Bronchial epithelial cell (primary cell): ENCODE measurements around the gene ADCY7. TPM values are rescaled to one million over a fixed set of nuclear protein-coding genes. Genes with fewer than 3 reads are reported as not detected.

Experiments
- DNase-seq: peaks from one replicate; pipeline ENCODE4 v3.0.0-alpha.2; 2010; ENCODE audit warnings: low read depth
- FAIRE-seq: peaks from 2 replicates; lab custom pipeline; 2011; peaks lifted over from hg19 to GRCh38; lab: Jason Lieb, UNC
- H3K27me3 ChIP-seq: 2 replicates; pipeline ENCODE4 v1.5.1; 2011; ENCODE audit warnings: low read length; ENCODE audit not compliant: control insufficient read depth, insufficient read depth
- H3K36me3 ChIP-seq: 2 replicates; pipeline ENCODE4 v1.5.1; 2011; ENCODE audit warnings: low read length; ENCODE audit not compliant: control insufficient read depth, insufficient read depth
- H3K4me3 ChIP-seq: 2 replicates; pipeline ENCODE4 v1.5.1; 2011; ENCODE audit warnings: mild to moderate bottlenecking, low read depth, low read length, control low read depth
- total RNA-seq: library from RNA; depleted of rRNA; stranded (reverse); fragments of >200 nt; gene quantifications from 2 replicates; pipeline ENCODE4 v1.2.1, GENCODE V29; 2014
- TF ChIP-seq, protein P1 (sequence below): IDR thresholded peaks from 2 replicates; pipeline ENCODE4 v1.5.1; 2011; ENCODE audit warnings: mild to moderate bottlenecking, moderate library complexity, low read length, control low read depth, inconsistent platforms; ENCODE audit not compliant: insufficient read depth, severe bottlenecking

Gene ADCY7
- total RNA-seq, 1 donor from 2014 or later, result 29.2 TPM

DNA sequence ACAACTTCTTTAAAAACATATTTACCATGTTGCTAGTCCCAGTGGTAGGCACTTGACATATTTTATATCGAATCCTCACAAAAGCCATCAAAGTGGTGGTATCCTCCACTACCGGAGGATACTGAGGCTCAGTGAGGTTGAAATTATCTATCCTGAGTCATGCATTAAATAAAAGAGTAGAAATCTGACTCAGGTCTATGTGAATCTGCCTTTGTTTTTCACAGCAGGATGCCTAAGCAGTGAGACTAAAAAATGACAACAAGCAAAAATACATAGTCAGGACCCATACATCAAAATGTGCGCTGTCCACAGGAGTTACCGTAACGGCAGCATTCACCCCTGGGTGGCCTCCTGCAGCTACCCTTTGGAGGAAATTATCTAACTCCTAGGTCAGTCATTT lies 84.8 kb downstream of the ADCY7 start:
- no peak for FAIRE-seq
- no peak for DNase-seq
- no peaks in the 10 kb centered on the region for H3K27me3 ChIP-seq
- no peak overlapping the region for H3K4me3 ChIP-seq
- TF ChIP-seq, protein P1, sequence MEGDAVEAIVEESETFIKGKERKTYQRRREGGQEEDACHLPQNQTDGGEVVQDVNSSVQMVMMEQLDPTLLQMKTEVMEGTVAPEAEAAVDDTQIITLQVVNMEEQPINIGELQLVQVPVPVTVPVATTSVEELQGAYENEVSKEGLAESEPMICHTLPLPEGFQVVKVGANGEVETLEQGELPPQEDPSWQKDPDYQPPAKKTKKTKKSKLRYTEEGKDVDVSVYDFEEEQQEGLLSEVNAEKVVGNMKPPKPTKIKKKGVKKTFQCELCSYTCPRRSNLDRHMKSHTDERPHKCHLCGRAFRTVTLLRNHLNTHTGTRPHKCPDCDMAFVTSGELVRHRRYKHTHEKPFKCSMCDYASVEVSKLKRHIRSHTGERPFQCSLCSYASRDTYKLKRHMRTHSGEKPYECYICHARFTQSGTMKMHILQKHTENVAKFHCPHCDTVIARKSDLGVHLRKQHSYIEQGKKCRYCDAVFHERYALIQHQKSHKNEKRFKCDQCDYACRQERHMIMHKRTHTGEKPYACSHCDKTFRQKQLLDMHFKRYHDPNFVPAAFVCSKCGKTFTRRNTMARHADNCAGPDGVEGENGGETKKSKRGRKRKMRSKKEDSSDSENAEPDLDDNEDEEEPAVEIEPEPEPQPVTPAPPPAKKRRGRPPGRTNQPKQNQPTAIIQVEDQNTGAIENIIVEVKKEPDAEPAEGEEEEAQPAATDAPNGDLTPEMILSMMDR, result no peak
- H3K36me3 ChIP-seq, result peaks cover 2% of the 10 kb centered on the region

DNA sequence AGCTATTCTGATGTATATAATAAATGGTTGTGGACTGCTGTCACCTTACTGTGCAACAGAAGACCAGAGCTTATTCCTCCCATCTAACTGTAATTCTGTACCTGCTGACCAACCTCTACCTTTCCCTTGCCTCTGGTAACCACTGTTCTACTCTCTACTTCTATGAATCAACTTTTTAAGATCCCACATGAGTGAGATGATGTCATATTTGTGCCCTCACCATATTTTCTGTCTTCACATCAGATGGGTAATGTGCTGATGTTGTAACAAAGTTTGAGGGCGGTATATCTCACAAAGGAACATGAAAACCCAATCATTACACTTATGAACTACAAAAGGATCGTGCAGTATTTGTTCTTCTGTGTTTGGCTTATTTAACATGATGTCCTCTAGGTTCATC lies 85.6 kb downstream of the ADCY7 start:
- H3K4me3 ChIP-seq, result no peak overlapping the region
- TF ChIP-seq, protein P1, result no peak
- FAIRE-seq (no peak), DNase-seq (no peak)
- no peaks in the 10 kb centered on the region for H3K27me3 ChIP-seq
- H3K36me3 ChIP-seq, result peaks cover 2% of the 10 kb centered on the region

DNA sequence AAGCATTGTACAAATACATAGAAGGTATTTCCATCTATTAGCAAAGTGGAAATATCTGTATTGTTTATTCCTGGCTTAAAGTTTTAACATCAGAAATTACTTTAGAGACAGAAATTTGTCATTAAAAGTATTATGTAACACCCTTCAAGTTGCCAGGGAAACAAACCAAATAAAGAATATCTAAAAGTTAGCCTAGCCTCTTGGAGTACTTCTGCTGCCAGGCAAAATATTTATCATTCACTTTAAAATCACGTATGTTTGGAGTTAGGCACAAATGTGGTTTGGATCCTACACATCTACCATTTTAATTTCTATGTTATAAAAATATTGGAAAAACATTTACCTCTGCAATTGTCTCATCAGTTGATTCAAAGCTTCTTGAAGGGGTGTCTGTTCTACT lies 87.7 kb downstream of the ADCY7 start:
- no peak for FAIRE-seq

DNA sequence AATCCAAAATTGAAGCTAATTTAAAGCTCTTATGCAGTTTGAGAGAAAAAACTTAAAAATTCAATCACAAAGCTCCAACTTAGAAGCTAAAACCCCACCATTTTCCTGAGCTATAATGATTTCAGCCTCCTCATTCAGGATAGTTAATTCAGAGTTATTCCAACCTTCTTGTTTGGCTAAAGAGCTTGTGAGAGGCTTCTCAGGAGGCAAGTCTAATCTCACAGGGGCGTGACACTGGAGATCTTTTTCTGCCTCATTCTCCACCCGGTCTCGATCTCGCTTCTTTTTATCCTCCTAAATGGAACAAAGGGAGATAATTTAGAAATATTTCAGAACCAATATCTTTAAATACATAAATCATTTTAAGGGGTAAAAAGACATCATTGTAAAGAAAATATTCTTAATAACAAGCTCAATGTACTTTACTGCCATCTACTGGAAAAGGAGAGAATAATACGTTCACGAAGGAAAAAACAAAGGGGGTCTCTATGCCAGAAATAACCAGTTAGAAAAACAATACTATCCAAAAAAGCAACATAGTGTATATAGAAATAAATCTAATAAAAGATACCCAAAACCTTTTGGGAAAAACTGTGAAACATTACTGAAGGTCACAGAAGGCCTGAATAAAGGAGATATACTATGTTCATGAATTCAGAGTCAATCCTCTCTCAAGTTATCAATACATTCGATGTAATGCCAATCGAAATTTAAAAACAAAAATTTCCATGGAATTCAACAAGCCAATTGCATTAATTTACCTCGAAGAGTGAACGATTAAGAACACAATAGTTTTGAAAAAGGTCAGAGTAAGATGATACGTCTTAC lies 88.5 kb downstream of the ADCY7 start:
- FAIRE-seq, result no peak
- Histone ChIP-seq H3K27me3 (no peaks in the 10 kb centered on the region), H3K4me3 (no peak overlapping the region), H3K36me3 (peaks cover 2% of the 10 kb centered on the region)
- peak; percentile 18 for DNase-seq
- TF ChIP-seq, protein P1, result peak; percentile 25

More for the DNA sequence above, 87.7 kb downstream of the ADCY7 start:
- no peak for DNase-seq
- TF ChIP-seq, protein P1, result no peak
- Histone ChIP-seq H3K27me3 (no peaks in the 10 kb centered on the region), H3K36me3 (peaks cover 2% of the 10 kb centered on the region), H3K4me3 (no peak overlapping the region)

DNA sequence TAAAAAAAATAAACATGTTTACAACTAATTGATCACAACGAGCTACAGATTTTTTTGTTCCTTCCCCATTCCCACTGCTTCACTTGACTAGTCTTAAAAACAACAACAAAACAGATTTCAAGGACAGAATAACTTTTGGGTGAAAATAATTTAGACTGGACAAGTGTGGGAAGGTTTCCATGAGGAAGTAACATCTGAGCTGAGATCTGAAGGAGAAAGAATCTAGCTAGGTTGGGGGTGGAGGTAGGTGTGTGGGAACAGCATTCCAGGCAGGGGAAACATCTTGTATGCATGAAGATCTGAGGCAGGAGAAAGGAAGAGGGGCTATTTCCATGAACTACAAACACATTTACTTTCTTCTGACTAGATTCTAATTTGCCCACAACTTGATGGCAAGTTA lies 93.3 kb downstream of the ADCY7 start:
- H3K27me3 ChIP-seq, result no peaks in the 10 kb centered on the region
- DNase-seq (no peak), FAIRE-seq (no peak)
- TF ChIP-seq, protein P1, result no peak
- peaks cover 4% of the 10 kb centered on the region for H3K36me3 ChIP-seq
- H3K4me3 ChIP-seq, result no peak overlapping the region
